ENCODE data around the gene FRMD8.
"Not testable (repeated sequence)": the region's sequence is repeated elsewhere in the genome, so short reads cannot be mapped to it uniquely, and the experiment has no call there.

FRMD8 gene

DNA sequence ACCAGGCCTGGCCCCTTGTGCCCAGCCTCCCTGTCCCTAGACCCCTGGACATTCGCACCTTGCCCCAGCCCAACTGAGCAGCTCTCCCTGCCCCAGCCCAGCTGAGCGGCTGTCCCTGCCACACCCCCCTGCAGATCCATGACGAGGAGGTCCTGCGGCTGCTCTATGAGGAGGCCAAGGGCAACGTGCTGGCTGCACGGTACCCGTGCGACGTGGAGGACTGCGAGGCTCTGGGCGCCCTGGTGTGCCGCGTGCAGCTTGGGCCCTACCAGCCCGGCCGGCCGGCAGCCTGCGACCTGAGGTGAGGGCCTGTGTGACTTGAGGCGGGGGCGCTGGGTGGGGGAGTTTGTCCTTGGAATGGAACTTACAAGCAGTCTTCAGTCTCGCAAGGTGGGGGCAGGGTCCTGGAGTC is 7.7 kb downstream of the FRMD8 start:
- no peak for DNase-seq

DNA sequence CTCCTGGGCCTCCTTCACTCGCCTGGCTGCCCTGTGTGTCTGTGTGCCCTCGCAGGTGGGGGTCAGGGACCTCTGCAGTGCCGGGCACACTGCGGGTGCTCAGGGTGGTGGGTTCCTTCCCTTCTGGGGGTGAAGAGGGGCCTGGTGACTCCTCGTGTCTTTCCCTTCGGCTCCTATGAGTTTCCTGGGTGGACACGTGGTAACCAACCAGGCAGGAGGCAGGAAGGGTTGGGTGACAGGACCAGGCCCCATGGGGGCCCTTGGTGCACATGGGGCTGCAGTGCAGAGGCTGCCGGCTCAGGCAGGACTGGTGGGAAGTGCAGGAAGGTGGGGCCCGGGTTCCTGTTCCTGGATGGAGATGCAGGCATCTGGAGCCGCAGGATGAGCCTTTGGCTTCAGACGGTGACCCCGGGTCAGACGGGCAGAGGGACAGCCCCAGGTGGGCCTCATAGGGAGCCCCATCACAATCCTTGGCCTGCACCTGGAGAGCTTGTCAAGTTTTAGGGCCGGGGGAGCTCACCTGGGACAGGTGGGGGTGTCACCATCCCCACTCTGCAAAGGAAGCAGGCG is 9.6 kb downstream of the FRMD8 start:
- DNase-seq = no peak

DNA sequence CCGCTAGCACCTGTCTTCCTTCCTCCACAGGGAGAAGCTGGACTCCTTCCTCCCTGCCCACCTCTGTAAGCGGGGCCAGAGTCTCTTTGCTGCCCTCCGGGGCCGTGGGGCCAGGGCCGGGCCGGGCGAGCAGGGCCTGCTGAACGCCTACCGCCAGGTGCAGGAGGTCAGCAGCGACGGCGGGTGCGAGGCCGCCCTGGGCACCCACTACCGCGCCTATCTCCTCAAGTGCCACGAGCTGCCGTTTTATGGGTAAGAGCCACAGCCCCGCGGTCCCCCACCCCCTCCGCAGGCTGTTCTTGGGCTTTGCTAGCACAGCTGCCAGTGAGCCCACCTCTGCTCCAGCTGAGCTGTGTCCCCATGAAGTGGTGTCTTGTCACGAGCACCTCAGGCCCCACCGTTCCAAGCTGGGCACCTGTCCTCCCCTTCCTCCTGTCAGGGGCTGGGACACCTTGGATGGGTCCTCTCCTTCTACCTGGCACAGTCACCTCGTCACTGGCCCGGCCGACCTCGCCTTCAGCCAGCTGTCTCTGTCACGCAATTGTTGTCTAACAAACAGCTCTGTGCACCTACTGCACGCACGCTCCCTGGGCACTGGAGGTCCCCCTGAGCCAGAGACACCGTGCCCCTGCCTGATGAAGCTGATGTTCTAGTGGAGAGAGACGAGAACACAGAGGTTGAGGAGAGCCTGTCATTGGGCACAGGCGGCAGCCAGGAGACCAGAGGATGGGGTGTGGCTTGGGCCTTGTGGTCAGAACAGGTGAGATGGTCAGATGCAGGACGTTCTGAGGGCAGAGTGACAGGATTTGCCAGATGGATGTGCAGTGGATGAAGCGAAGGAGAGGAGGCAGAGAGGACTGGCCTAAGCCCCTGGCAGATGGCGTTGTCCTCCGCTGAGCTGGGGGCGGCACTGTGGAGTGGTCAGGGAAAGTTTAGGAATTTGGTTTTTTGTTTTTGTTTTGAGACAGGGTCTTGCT is 10.6 kb downstream of the FRMD8 start:
- DNase-seq = no peak

DNA sequence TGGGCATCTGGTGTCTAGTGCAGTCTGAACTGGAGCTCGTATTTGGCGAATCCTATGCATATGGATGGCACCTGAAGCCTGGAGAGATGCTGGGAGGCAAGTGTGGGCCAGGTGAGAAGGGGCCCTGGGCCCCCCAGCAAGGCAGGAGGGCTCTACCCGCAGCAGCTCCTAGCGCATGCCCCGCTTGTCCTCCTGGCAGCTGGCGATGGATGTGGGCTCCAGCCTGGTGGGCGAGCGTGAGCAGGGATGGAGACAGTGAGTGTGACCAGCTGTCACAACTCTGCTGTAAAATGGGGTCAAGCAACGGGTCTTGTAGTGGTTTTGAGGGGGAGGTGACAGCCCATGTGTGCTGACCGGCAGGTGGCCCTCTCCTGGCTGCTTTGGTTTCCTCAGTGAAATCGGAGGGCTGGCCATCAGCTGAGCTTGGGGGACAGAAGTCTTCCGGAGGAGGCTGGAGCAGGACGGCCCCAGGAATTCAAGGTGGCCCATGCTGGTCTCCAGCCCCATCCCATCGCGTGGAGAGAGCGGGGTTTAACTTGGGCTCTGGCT is 12.0 kb downstream of the FRMD8 start:
- DNase-seq = no peak

DNA sequence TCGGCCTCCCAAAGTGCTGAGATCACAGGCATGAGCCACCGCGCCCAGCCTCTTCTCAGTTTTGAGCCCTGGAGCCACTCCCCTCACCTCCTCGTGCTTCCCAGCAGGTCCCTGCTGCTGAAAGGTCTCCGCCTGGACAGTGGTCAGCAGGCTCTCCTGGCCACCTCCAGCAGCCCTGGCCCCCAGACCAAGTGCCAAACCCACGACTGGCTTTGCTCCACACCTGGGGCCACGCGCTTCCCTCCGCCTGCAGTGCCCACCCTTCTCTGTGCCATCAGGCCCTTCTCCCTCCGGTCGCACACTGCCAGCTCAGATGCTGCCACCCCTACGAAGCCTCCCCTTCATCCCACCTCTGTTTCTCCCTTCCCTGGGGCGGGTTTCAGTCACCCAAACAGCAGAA is 12.8 kb downstream of the FRMD8 start:
- DNase-seq = no peak

DNA sequence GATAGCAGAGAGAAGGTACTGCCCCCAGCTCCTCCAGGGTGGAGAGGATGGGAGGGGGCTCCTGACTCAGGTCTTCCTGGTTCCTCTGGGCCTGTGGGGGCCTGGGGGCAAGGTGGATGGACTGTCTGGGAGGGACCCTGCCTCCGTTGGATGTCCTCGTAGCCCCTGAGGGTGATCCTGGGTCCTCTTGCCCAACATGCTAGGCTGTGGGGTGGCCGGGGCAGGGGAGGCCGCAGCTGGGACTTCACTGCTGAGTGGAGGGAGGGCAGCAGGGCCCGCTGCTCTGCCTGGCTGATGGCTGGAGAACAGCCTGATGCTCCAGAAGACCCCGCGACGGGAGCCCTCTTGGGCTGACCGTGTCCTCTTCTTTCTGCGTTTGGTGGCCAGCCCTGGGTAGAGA is 13.4 kb downstream of the FRMD8 start:
- no peak for DNase-seq

DNA sequence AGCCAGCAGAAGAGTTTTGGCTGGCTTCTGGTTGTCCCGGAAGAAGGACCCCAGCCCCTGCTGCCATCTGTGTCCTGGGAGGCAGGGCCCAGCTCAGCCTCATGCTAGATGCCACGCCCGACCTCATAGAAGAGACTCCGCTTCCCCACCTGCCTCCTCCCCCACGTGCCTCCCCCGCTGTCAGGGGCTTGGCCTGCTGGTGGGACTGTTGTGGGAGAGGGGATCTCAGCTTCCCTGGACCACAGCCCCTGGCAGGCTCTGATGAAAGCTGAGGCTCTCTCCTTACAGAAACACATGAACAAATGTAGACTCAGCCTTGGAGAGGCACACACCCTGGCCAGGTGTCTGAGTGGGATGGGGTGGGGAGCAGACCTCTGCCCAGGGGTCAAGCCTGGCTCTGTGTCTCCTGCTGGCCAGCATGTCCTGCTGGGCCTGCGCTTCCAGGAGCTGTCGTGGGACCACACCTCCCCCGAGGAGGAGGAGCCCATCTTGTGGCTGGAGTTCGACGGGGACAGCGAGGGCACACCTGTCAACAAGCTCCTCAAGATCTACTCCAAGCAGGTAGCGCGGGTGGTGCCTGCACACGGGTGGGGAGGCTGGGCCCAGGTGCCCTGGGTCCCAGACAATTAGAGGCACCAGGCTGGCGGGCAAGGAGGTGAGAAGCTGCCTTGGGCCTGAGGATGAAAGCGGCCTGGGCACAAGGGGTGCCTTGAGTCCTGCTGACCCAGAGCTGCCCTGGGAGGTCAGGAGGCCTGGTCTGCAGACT is 14.1 kb downstream of the FRMD8 start:
- DNase-seq = no peak

DNA sequence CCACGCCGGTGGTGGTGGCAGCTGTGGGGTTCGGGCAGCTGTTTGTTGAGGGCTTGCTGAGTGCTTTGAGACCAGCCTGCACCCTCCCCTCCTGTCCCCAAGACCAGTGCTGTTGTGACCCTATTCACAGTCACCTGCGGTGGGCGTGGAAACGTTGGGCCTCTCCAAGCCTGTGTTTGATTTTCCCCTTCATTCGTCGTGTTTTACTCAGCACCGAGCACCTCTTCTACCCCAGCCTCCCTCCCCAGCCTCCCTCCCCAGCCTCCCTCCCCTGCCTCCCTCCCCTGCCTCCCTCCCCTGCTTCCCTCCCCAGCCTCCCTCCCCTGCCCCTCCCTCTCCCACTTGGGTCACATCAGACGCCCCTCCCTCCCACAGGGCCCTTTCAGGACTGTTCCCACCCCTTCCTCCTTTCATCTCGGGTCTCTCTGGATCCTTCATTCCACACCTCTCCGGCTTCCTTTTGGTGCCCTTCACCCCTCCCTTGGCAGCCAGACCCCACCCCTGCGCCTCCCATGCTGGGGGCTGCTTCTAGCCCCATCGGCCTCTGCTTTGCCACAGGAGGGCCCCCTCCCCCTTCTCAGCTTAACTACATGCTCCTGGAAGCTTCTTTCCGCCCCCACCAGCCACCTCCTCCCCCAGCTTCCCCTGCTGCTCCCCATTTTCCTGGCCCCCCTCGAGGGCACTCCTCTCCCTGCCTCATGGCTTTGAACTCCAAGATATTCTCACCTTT is 14.8 kb downstream of the FRMD8 start:
- no peak for DNase-seq

DNA sequence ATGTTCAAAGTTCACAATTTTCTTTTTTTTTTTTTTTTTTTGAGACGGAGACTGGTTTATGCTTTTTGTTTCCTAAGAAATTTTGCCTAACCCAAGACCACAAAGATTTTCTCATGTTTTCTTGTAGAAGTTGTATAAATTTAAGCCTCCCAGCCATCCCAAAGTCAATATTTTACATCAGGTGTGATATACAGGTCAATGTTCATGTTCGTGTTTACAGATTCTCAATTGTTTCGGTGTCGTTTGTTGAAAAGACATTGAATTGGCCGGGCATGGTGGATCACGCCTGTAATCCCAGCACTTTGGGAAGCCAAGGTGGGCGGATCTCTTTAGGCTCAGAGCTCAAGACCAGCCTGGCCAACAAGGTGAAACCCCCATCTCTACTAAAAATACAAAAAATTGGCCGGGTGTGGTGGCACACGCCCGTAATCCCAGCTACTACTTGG is 15.4 kb downstream of the FRMD8 start:
- no peak for DNase-seq

DNA sequence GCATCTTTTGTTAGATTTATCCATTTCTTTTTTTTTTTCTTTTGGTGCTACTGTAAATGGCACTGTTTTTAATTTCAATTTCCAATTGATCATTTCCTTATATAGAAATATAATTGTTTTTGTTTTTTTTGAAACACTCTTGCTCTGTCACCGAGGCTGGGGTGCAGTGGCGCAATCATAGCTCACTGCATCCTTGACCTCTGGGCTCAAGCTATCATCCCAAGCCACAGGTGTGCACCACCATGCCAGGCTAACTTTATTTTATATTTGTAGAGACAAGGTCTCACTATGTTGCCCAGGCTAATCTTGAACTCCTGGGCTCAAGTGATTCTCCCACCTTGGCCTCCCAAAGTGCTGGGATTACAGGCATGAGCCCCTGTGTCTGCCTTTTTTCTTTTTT is 16.4 kb downstream of the FRMD8 start:
- no peak for DNase-seq

DNA sequence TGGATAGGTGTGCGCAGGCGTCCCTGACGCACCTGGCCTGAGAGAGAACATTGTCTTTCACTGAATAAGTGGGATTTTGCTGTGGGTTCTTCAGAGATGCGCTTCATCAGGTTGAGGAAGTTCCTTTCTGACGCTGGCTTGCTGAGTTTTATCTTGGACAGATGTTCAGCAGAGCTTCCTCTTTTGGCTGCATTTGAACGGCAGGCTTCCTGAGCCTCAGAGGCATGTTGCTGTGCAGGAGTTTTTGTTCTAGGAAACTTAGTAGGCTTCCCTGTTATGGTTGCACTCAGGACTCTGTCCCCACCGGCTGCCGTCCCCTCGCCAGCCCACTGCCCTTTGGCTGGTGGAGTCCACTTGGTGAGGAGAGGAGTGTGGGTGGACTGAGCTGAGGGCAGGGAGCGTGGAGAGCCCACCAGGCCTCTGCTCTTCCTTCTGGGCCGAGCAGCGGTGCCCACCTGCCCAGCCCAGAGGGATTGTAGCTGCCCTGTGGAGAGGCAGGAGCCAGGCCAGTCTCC is 17.2 kb downstream of the FRMD8 start:
- DNase-seq = no peak

DNA sequence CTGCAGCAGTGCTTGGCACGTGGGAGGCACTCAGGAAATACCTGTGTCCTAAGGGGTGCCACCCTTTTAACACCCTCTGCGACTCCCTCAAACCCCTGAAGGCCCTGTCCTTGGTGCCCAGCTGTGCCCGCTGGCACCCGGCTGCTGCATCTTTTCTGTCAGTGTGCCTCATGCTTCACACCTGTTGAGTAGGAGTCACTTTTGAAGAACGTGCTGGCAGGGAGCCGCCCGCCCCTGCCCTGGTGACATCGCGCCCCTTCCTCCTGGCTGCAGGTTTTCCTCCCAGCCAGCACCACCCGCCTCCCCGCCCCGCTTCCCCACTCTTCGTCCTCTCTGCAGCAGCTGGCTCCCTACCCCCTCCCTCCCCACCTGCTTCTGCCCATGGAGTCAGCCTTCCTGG is 17.8 kb downstream of the FRMD8 start:
- DNase-seq = no peak

DNA sequence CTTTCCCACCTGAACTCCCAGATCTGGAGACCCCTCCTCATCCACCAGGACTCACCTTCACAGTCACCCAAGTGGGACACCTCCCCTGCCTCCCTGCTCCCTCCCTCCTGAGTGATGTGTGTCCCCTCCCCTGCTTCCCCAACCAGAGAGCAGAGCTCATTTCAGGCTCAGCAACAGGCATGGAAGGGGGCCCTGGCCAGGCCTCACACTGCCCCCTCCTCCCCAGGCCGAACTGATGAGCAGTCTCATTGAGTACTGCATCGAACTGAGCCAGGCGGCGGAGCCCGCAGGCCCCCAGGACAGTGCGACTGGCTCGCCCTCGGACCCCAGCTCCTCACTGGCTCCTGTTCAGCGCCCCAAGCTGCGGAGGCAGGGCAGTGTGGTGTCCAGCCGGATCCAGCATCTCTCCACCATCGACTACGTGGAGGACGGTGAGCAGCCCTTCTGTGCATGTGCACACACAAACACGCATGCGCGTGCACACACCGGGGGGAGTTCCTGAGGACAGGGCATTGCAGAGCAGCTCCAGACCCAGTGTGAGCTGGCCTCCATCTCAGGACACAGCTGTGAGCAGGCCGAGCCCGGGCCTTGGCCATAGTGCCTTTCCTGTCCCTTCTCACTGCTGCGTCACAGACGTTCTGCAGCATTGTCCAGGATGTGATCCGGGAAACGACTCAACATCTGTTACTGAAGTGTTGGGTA is 18.4 kb downstream of the FRMD8 start:
- no peak for DNase-seq

DNA sequence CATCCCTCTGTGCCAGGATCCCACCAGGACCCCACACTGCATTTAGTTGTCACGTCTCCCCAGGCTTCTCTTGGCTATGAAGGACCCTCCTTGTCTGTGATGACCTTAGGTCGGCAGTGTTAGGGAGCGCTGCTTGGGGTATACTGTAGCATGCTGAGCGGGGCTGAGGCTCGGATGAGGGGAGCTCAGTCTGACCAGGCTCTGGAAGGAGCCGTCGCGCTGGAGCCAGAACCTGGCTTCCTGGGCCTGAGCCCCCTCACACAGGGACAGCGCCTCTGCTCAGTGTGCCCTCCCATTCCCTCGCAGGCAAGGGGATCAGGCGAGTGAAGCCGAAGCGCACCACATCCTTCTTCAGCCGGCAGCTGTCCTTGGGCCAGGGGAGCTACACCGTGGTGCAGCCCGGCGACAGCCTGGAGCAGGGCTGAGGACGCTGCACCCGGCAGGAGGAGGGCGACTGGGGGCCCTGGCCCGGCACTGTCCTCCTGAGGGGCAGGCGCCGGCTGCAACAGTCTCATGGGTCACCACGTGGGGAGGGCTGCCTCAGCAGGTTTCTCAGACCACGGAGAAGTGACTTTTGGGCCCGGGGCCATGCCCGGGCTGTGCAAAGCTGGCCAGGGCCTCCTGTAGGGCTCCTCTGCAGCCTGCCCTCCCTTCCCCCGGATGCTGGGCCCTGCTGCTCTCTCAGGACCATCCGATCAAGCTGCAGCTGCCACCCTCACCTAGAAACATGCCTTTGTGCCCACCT is 24.7 kb downstream of the FRMD8 start:
- no peak for DNase-seq

DNA sequence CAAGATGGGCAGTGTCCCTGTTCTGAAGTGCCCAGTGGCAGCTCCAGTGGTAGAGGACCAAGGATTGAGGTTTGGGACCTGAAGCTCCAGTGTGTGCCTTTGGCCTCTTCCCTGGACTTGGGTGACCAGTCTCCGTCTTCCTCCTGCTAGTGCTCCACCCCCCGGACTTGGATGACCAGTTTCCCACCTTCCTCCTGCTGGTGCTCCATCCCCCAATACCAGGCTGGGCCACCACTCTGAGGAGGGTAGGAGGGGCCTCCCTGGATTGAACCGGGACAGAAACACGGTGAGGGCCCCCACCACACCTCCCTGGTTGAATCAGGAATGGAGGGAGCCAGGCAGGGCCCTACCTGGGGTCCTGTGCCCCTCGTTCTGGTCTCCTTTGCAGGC is 25.2 kb downstream of the FRMD8 start:
- no peak for DNase-seq

DNA sequence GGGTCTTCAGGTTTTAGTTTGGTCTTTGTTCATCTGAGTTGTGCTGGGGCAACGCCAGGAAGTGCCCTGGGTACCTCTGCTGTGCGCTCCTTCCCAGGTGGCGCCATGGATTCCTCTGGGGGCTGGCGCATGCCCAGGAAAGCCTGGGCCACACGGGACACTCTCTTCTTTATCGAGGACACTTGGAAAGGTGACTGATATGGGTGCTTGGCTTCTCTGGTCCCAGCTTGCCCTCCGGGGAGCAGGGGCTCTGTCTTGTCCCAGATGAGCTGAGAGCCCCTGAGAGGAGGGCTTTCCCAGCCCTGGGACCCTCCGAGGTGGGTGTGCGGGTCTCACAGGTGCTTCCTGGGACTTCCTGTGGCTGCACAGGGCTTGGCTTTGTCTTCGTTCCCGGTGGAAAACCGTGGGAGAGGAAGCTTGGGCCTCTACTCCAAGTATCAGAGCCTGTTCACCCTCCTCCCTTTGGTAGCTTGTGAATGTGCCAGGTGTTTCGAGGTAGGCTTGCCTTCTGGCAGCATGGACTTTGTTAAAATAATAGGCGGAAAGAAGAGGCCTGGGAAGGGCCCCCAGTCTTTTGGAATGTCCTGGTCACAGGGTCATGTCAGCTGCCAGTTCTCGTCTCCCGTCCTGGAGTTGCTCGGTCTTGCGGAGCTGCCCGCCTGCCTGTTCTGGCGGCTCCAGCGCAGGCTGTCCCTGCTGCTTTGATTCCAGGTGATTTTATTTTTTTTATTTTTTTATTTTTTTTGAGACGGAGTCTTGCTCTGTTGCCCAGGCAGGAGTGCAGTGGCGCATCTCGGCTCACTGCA is 26.0 kb downstream of the FRMD8 start:
- no peak for DNase-seq

DNA sequence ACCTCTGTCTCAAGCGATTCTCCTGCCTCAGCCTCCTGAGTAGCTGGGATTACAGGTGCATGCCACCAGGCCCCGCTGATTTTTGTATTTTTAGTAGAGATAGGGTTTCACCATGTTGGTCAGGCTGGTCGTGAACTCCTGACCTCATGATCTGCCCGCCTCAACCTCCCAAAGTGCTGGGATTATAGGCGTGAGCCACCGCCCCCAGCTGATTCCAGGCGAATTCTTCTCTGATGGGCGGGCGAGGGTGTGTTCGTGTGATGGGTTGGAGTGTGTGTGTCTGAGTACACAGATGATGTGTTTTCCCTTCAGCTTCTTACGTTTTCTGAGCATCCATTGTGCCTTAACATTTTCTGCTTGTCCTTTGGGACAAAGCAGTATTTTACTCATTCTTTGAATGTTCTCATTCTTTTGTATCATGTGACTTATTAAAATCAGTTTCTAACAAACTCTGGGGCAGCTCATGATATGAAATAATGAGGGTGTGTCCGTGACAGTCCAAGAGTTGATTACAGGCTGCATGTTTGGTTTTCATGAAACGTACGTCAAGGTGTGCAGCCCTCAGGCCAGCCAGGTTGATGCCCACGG is 26.7 kb downstream of the FRMD8 start:
- not testable (repeated sequence) for DNase-seq

DNA sequence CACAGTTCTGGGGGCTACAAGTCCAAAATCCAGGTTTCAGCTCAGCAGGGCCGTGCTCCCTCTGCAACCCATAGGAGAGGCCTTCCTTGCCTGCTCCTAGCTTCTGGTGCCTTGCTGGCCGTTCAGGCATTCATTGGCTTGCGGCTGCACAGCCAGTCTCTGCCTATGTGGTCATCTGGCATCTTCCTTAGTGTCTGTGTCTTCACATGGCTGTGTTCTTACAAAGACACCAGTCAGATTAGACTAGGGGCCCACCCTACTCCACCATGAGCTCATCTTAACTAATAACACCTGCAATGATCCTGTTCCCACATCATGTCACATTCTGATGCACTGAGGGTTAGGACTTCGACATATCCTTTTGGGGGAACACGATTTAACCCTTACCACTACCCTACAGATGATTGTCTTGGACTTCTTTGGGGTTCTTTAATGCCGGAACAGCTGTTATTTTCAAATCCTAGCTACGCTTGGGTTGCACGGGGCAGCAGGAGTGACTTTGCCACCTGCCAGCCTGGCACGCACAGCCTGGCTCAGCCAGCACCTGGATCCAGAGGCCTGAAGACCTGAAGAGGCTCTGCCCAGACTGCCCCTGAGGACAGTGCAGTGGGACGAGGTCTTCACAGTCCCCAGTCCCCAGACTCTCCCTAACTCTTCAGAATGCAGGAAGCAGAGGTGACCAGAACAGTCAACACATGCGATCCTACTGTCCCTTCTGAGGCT is 28.5 kb downstream of the FRMD8 start:
- no peak for DNase-seq

Measured in NCI-H187 treated with DMSO at 0.1 percent for 48 hours (cell line).